ENCODE results near the gene FCRLB. TPM values are rescaled to one million over a fixed set of nuclear protein-coding genes. Genes with fewer than 3 reads are reported as not detected.
"Not testable (repeated sequence)": the region's sequence is repeated elsewhere in the genome, so short reads cannot be mapped to it uniquely, and the experiment has no call there.

FCRLB gene
- total and polyA plus RNA-seq, 8 donors = 0.25 to 1.1 (median 0.53) TPM

- intact Hi-C loops (cut with DNase I) = no loop called here
- no peak for TF ChIP-seq CTCF (IDR thresholded peaks at IDR 0.05)
- ATAC-seq (no peak), DNase-seq (no peak)
- no peaks in the 10 kb centered on the region for H3K4me1 ChIP-seq
- H3K27ac ChIP-seq = no peak overlapping the region
- H3K27me3 ChIP-seq = peaks cover 9 to 36% of the 10 kb centered on the region in 2 donors
- no peak overlapping the region for H3K4me3 ChIP-seq
- H3K9me3 ChIP-seq = no peaks in the 10 kb centered on the region
- no peaks in the 10 kb centered on the region for H3K36me3 ChIP-seq
Measured at GRCh38 chr1:161678500-161678899, 42.8 kb upstream of the FCRLB start.

GRCh38 chr1:161681879-161682278, 39.5 kb upstream of the FCRLB start:
- no peak for ATAC-seq
- TF ChIP-seq CTCF (IDR thresholded peaks at IDR 0.05) = no peak
- intact Hi-C loops (cut with DNase I) = no loop called here

GRCh38 chr1:161688946-161689345, 32.4 kb upstream of the FCRLB start:
- no peak overlapping the region for H3K27ac ChIP-seq
- TF ChIP-seq CTCF (IDR thresholded peaks at IDR 0.05) = no peak
- H3K36me3 ChIP-seq = no peaks in the 10 kb centered on the region
- H3K4me1 ChIP-seq = no peaks in the 10 kb centered on the region
- H3K9me3 ChIP-seq = no peaks in the 10 kb centered on the region
- no peak for ATAC-seq
- no peak for DNase-seq
- peaks cover 0 to 66% of the 10 kb centered on the region in 2 donors for H3K27me3 ChIP-seq
- intact Hi-C loops (cut with DNase I) = no loop called here
- H3K4me3 ChIP-seq = no peak overlapping the region

More at GRCh38 chr1:161681879-161682278, 39.5 kb upstream of the FCRLB start:
- Histone ChIP-seq H3K4me1 (no peaks in the 10 kb centered on the region), H3K4me3 (no peak overlapping the region), H3K9me3 (no peaks in the 10 kb centered on the region), H3K27ac (no peak overlapping the region), H3K36me3 (no peaks in the 10 kb centered on the region), H3K27me3 (peaks cover 9 to 58% of the 10 kb centered on the region in 2 donors)
- no peak for DNase-seq

GRCh38 chr1:161691846-161692245, 29.5 kb upstream of the FCRLB start:
- H3K4me1 ChIP-seq = no peaks in the 10 kb centered on the region
- intact Hi-C loops (cut with DNase I) = no loop called here
- no peak for ATAC-seq

GRCh38 chr1:161693020-161693712, 28.2 kb upstream of the FCRLB start:
- H3K9me3 ChIP-seq; ATAC-seq; H3K4me3 ChIP-seq; DNase-seq; H3K36me3 ChIP-seq; H3K4me1 ChIP-seq; intact Hi-C loops (cut with DNase I); H3K27ac ChIP-seq: not testable (repeated sequence)
- peaks cover 0 to 67% of the 10 kb centered on the region in 2 donors for H3K27me3 ChIP-seq

More at GRCh38 chr1:161691846-161692245, 29.5 kb upstream of the FCRLB start:
- Histone ChIP-seq H3K9me3 (no peaks in the 10 kb centered on the region), H3K4me3 (no peak overlapping the region), H3K36me3 (no peaks in the 10 kb centered on the region), H3K27me3 (peaks cover 0 to 71% of the 10 kb centered on the region in 2 donors), H3K27ac (no peak overlapping the region)
- no peak for TF ChIP-seq CTCF (IDR thresholded peaks at IDR 0.05)
- no peak for DNase-seq

- DNase-seq; H3K36me3 ChIP-seq; H3K27ac ChIP-seq; ATAC-seq; H3K4me1 ChIP-seq; intact Hi-C loops (cut with DNase I); H3K4me3 ChIP-seq; H3K9me3 ChIP-seq: not testable (repeated sequence)
- peaks cover 0 to 68% of the 10 kb centered on the region in 2 donors for H3K27me3 ChIP-seq
Measured at GRCh38 chr1:161698302-161698701, 23.0 kb upstream of the FCRLB start.

Measured in left lung (tissue), 10 donors.